HG03457 (cell line): ENCODE measurements around the gene LRP1B.

ENCODE experiments used
- ATAC-seq: cut with Tn5 transposase; IDR thresholded peaks from one replicate; pipeline ENCODE4 v1.9.1; 2021; ENCODE audit warnings: moderate number of reproducible peaks; ENCODE audit not compliant: unreplicated experiment

The LRP1B gene

DNA sequence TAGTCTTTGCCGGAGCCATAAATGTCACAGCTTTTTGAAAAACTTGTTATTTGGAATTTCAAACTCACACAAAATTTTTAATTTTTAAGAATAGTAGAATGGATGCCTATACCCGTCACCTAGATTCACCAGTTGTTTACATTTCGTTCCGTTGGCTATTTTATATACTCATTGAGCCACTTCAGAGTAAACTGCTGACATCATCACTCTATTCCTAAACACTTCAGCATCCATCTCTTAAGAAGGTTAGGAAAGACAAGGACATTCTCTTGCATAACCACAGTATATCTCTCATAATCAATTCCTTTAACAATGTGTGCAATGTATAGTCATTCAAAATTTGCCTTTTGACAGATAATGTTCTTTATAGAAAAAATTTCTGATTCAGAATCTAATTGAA lies 1065.8 kb downstream of the LRP1B start:
- ATAC-seq: no peak

DNA sequence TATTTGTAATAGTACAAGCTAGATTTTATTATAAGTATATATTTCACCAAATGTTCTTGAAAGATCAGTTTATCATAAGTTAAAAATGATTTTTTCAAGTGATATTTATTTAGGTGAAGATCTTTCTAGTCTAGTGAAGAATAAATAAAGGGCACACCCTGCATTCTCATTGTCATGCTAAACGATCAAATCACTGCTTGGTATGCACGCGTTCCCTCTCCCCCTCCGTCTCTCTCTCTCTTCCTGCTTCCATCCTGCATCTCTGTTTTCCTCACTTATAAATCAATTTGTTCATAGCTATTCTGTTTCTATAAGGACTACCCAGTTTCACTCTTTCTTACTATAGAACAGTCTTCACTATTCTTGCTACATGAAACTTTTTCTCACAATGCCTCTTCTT lies 1067.4 kb downstream of the LRP1B start:
- ATAC-seq: no peak

DNA sequence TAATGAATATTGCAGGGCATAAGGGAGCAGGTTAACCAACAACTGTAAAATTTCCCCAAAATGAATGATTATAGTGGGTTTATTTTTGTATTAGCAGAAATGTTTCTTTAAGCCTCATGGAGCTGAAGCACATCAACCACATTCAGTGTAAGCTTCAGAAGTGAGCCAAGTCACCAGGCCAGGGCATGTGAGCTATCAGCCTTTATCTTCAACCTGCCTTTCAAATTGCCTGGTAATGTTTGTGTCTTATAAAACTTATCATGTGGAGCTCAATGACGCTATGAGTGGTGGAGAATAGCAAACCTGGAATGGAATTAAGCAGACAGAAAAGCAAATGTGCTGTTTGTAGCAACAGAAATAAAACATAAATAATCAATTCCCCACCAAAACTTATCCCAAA lies 1068.4 kb downstream of the LRP1B start:
- ATAC-seq: no peak

DNA sequence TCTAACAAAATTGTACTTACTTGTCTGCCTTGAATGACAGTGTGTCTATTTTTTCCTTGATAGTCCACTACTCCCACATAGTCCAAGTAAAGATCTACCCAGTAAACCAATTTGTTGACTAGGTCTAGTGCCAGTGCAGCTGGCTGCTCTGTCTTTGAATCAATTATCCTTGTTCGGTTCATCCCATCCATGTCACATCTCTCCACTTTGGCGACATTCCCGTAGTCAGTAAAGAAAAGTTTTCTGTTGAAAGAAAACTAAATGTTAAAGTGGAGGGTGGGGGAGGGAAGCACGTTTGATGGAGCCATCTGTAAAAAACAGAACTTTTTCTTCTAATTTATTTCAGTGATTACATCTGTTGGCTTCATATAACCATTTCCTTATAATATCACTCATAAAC lies 1068.8 kb downstream of the LRP1B start:
- ATAC-seq: no peak

DNA sequence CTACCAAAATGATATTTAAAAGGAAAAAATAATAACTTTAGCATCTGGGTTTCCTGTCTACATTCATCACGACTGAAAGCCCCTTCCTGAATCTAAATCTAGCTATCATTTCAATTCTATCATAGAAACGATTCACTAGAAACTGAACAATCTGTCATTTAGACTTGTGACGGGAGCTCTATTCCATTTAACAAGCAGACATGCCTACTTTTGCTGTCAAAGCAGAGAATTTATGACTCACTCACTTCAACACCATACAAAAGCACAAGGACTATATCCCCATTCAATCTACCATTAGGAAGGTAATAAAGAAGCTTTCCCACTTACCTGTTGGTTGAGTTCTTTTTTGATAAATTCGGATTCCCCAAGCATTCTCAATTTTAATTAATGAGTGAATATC lies 1072.3 kb downstream of the LRP1B start:
- no peak for ATAC-seq

DNA sequence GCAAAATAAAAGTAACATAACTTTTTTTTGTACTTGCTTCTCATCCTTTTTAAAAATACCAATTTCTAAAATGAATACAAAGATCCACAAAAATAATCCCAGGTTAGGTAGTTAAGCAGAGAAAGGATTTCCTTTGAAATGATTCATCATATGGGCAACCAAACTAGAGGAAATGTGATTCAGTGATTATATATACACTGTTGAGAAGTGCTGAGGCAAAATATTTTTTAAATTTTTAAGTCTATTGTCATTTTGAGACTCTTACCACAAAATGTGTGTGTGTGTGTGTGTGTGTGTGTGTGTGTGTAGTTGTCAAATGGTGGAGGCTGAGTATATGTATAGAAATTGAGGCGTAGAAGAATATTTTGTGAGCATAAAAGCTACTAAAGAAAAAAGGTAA lies 1075.3 kb downstream of the LRP1B start:
- no peak for ATAC-seq

DNA sequence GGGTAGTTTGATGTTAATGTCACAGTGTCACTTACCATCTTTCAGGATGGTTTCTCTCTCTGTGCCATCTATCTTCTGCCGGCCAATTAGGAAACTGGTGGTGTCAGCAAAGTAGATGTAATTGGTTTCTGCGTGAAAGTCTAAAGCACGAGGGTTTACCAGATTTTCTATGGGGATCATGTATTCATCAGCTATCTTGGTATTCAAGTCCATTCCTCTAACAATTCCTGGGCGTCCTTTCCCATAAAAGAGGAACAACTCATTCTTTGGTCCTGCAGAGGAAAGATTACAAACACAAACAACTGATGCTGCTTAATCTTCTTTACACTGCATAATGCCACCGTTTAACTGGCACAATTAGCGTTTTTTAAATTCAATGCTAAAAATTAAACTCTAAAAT lies 1081.9 kb downstream of the LRP1B start:
- ATAC-seq: no peak

DNA sequence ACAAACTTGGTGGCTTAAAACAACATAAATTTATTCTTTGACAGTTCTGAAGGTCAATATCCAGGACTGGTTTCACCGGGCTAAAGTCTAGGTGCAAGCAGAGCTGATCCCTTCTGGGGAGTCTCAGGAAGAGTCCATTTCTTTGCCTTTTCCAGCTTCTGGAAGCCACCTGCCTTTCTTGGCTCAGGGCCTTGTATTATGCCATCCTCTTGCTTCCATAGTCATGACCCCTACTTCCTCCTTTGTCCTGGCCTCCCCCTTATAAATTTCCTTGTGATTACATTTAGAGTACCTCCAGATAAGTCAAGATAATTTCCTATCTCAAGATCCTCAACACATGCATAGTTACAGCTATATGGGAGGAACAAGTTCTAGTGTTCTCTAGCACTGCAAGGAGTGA lies 1089.5 kb downstream of the LRP1B start:
- no peak for ATAC-seq

DNA sequence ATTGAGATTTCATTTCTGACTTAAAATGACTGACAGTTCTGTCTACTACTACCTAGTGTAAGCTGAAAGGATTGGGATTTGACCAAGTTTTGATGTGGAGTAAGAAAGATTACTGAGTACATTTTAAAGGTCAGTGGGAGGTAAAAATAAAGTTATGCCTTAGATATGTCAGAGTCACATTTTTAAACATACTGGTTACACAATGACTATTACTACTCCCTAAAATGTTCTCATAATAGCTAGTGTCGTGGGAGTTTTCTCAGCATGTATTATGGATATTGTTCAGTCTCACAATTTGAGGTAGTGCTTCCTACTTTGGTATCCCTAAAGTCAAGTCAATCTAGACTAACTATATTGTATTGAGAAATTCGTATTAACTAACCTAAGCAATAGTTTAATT lies 1092.5 kb downstream of the LRP1B start:
- ATAC-seq: no peak

DNA sequence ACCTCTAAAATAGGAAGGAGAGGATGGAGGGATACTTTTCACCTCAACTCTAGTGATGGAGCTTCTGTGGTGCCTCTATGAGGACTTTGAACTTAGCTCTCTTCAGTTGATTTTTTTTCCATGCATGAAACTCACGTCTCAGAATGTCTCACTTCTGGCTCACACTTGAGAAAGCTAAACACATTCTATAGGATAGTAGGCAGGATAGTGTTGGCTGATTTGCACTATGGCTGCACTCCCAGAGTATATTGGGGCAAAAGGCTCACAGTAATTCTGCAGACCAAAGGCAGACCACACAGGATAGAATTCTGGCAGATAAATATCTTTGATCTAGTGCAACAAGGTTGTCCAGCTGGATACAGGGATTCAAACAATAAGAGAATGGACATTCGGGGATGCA lies 1093.5 kb downstream of the LRP1B start:
- no peak for ATAC-seq

DNA sequence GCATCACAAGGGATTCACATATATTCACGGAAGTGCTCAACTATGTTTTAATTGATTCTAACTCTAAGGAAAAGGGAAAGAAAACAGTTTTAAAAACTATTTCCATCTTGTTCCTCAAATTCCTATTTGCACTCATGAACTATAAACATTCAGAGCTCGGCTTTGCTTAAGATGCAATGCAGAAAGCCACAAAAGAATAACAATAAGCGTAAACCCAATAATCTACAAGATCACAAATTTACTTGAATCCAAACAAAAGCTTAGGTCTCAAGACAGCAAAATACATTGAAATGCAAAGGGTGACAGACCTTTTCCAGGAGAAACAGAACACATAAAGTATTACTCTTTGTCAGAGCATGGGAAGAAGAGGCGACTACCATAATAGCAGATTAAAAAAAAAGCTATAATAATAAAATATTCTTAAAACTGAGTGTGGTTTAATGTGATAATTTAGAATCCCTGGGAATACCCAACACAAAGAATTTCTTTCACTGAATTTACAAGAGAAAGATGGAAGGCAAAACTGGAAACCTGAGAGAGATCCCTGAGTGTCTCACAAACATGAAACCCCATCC lies 1094.9 kb downstream of the LRP1B start:
- no peak for ATAC-seq

DNA sequence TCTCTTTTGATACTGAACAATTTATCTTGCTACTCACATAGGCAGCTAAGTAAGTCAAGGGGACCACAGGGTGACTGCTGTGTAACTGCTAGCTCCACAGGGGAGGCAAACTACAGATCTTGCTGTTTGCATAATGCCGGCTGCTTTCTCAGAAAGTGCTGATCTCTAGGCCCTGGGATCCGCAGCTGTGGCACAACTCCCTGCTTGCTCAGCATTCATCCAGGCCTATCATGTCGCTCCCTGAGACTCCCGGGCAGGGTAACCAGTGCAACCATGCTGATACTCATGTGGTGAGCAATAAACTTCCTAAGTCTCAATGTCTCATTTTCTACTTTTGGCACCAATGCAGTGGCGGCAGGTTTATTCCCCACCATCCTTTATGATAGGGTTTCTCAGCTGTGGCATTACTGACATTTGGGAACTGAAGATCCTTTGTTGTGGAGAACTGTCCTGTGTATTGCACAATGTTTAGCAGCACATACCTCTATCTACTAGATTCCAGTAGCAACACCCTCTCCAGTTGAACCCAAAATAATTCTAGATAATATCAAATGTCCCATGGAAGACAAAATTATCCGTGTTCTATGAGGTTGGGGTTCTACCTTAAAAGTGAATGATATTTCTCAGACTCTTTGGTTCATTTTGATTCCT lies 1101.3 kb downstream of the LRP1B start:
- ATAC-seq: no peak

DNA sequence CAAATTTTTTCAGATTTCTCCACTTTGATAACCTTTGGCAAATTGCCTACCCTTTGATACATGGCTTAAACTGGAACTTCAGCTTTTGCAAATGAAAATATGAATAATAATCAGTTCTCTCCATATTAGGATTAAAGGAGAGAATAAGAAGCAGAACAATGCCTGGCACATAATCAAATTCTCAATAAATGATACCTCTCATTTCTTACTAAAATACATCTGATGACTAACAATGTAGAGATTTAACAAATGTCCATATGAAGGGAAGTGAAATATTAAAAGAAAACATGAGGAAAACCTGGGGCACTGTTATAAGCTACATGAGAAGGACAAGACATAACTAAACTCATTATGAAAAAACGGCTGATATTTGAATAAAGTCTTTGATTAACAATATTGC lies 1103.6 kb downstream of the LRP1B start:
- no peak for ATAC-seq

DNA sequence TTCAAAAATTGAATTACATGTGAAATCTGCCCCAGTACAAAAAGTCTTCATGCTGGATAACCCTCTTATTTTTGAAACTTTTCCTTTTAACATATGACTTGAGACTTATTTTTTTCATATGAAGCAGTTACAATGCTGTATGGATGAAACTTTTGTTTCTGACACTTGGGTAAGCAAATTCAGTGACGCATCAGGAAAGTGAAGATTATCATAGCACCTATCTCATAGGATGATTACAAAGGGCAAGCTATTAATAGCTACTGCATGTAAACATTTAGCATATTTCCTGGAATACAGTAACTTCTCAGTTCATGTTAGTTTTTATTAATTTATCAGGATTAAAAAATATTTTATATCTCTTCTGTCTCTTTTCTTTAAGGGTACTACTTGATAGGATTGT lies 1109.2 kb downstream of the LRP1B start:
- ATAC-seq: no peak

DNA sequence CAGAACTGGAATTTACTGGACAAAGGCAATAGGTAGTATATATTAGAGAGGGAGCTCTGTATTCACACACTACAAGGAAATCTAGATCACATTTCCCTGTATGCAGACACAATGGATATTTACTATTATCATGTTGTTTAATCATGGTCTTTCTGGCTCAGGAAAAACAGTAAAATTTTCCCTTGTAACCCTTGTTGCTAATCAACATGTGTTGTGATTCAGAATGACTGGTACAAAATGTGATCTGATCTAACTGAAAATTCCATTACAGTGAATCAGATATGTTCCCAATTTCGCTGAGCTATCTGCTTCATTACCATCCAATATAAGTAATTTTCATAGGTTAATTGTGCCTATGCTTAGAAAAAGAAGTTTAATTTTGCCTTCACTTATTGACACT lies 1109.7 kb downstream of the LRP1B start:
- no peak for ATAC-seq

DNA sequence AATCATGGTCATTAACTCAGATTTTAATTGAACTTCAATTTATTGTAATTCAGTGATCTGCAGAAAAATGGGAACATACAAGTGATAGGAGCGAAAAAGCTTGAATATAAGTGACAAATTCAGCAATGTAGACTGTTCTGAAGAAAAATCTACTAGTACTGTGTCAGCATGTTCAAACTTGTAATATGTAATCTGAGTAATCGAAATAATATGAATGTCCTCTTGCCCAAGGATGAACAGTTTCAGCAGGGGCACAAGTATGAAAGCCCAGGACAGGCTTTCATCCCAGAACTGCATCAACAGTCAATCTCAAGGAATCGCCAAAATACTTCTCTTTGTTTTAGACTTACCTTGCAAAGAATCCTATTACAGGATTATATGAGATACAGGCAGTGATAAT lies 1110.5 kb downstream of the LRP1B start:
- ATAC-seq: no peak

DNA sequence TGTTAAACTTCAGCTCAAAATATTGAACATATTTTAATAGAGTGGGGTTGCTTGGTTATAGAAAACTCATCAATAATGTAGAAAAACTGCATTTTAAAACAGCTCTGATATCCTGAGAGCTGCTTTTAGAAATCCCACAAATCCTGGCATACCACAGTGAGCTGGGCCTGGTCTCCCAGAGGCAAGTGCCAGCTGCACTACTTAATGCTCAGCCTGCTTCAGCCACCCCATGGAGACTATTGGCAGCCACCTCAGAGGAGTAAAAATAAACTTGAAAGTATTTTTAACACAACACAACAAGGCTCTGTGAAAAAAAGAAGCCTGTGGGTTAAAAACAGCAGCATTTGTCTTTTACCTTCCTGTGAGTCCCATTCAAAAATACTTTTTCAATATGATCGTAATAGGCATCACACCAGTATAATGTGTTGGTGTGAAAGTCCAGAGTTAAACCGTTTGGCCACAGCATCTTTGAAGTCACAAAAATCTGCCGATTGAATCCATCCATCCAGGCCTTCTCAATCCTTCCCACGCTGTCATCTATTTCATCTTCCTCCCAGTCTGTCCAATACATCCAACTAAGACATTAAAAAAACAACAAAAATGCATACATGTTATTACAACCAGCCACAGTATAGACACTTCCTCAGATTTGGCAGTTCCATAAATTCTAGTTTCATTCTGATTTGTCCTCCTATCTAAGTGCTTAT lies 1115.3 kb downstream of the LRP1B start:
- ATAC-seq: no peak

DNA sequence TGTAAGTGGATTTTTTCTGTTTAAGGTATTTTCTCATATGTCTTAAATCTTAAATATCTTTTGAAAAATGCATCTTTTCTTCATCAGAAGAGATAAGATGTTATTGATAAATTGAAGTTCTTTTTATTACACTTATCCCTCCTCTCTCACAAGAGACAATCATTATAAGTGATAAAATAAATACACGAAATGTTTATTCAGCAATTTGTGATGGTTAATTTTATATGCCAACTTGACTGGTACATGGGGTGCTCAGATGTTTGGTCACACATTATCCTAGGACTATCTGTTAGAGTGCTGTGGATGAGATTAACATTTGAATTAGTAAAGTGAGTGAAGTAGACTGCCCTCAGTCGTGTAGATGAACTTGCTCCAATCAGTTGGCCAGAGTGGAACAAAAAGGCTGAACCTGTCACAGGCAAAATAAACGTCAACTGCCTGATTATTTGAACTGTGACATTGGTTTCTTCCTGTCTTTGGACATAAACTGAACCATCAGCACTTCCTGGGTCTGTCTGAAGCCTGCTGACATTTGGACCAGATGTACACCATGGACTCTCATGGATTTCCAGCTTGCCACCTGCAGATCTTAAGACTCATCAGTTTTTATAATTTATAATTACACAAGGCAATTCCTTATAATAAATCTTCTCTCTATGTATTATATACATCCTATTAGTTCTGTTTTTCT lies 1126.7 kb downstream of the LRP1B start:
- ATAC-seq: no peak

DNA sequence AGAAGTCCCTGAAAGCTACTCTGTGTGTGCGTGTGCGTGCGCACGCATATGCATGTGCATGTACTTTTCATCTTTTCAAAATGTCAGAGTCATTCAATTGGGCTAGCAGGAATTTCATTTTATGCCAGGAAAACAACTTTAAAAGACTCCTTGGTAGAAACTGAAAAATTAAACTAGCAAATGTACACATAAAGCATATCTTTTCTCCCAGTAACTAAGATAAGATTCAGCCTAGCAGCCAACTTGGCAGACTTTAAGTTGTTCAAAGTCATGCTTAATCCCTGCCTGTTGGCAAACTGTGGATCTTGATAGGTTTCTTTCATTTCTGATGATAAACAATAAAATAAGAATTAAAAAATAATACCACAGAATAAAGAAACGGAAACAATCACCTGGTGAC lies 1129.1 kb downstream of the LRP1B start:
- ATAC-seq: no peak

DNA sequence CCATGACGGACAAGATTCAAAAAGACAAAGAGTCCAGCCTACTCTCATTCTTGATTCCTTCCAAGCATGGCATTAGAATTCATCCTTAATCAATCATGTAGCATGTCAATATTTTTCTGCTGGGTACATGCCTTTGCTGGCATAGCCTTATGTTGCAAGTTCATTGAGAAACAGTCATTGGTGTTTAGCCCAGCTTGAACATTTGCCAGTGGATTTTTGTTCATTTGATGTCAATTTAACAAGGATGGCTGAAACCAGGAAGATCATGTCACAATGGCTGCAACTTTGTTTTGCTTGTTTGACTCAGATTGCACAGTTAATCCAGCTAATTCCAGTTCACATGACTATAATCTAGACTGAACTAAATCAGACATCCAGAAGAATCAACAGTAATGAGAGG lies 1132.2 kb downstream of the LRP1B start:
- no peak for ATAC-seq

DNA sequence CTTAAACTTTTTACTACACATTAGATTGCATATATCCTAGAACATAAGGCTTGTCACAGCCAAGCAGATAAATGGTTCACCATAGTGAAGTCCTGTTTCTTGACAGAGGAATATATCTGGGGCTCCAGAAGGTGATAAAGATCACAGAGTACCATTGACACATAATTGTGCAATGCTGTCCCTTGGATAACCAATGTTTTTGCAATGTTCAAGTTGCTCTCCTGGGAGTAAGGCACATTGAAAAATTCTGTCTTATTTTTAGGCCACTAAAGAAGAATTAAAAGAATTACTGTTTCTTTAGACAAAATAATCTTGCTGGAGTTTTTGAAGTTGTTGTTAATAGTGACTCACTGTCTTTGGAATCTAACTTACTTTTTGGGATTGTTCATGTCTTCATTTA lies 1132.8 kb downstream of the LRP1B start:
- no peak for ATAC-seq

DNA sequence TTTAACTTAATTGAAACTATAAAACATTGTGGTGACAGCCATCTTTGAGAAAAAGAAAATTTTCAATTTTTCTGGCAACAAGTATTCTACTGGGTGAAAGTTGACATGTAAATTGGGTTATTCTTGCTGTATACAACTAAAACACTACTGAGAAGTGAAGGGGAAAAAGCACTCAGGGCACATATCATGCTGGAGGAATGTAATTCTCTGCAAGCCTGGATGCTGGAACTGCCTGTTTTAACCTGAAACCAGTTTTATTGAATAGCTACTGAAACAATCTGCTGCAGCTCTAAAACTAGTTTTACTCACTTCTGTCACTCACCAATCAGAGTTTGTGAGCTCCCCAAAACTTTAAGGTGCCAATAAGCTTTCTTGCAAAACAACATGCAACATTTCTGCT lies 1136.0 kb downstream of the LRP1B start:
- ATAC-seq: no peak
